ENCODE measurements around the gene MACROH2A1.

DNA sequence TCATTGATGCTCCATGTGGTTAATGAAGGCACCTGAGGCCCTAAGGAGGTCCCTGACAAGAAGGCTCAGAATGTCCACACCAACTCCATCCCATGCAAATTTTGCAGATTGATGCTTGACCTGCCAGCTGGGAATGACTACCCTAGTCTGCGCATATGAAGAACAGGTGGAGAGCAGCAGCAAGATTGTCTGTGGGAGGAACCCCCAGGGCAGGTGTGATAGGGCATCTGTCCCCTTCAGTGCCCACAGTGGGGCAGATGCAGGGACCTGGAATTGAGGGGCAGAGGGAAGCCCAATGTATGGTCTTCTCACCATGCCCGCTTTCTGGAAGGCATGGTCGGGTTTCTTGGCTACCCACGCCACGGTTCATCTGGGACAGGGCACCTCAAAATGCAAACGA, 79.6 kb downstream of the MACROH2A1 start:
- TF ChIP-seq, protein P1, sequence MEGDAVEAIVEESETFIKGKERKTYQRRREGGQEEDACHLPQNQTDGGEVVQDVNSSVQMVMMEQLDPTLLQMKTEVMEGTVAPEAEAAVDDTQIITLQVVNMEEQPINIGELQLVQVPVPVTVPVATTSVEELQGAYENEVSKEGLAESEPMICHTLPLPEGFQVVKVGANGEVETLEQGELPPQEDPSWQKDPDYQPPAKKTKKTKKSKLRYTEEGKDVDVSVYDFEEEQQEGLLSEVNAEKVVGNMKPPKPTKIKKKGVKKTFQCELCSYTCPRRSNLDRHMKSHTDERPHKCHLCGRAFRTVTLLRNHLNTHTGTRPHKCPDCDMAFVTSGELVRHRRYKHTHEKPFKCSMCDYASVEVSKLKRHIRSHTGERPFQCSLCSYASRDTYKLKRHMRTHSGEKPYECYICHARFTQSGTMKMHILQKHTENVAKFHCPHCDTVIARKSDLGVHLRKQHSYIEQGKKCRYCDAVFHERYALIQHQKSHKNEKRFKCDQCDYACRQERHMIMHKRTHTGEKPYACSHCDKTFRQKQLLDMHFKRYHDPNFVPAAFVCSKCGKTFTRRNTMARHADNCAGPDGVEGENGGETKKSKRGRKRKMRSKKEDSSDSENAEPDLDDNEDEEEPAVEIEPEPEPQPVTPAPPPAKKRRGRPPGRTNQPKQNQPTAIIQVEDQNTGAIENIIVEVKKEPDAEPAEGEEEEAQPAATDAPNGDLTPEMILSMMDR (conservative IDR thresholded peaks at IDR 0.05; ENCODE audit: low read depth in 2 of 2) = no peak
- TF ChIP-seq POLR2AphosphoS5 (IDR thresholded peaks at IDR 0.05; ENCODE audit: low read depth) = no peak
- TF ChIP-seq, protein P2, sequence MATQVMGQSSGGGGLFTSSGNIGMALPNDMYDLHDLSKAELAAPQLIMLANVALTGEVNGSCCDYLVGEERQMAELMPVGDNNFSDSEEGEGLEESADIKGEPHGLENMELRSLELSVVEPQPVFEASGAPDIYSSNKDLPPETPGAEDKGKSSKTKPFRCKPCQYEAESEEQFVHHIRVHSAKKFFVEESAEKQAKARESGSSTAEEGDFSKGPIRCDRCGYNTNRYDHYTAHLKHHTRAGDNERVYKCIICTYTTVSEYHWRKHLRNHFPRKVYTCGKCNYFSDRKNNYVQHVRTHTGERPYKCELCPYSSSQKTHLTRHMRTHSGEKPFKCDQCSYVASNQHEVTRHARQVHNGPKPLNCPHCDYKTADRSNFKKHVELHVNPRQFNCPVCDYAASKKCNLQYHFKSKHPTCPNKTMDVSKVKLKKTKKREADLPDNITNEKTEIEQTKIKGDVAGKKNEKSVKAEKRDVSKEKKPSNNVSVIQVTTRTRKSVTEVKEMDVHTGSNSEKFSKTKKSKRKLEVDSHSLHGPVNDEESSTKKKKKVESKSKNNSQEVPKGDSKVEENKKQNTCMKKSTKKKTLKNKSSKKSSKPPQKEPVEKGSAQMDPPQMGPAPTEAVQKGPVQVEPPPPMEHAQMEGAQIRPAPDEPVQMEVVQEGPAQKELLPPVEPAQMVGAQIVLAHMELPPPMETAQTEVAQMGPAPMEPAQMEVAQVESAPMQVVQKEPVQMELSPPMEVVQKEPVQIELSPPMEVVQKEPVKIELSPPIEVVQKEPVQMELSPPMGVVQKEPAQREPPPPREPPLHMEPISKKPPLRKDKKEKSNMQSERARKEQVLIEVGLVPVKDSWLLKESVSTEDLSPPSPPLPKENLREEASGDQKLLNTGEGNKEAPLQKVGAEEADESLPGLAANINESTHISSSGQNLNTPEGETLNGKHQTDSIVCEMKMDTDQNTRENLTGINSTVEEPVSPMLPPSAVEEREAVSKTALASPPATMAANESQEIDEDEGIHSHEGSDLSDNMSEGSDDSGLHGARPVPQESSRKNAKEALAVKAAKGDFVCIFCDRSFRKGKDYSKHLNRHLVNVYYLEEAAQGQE (IDR thresholded peaks at IDR 0.05; ENCODE audit: unreplicated experiment) = no peak
- TF ChIP-seq EZH2 (IDR thresholded peaks at IDR 0.05; ENCODE audit: low read depth, unreplicated experiment) = no peak
- no peak for TF ChIP-seq ZNF331 (CRISPR knock-in tag; IDR thresholded peaks at IDR 0.05; ENCODE audit: low read depth)
- TF ChIP-seq EZH2phosphoT487 (IDR thresholded peaks at IDR 0.05; ENCODE audit: unreplicated experiment) = no peak

Data from GM23338 (cell line).